GM21390 (cell line): ENCODE results near the gene PSMD1.
"Not testable (repeated sequence)": the region's sequence is repeated elsewhere in the genome, so short reads cannot be mapped to it uniquely, and the experiment has no call there.

Experiments
- ATAC-seq: cut with Tn5 transposase; IDR thresholded peaks from one replicate; pipeline ENCODE4 v1.9.1; 2021; ENCODE audit not compliant: unreplicated experiment

PSMD1 gene

GRCh38 chr2:231056453-231057416 is at the start of gene PSMD1:
TSS of gene PSMD1 (plus strand) at chr2:231056867. CDS start at chr2:231057026, 159 bp downstream.
- ATAC-seq = peak; percentile 66

GRCh38 chr2:231007286-231008098 is 49.2 kb upstream of the PSMD1 start:
- no peak for ATAC-seq

DNA sequence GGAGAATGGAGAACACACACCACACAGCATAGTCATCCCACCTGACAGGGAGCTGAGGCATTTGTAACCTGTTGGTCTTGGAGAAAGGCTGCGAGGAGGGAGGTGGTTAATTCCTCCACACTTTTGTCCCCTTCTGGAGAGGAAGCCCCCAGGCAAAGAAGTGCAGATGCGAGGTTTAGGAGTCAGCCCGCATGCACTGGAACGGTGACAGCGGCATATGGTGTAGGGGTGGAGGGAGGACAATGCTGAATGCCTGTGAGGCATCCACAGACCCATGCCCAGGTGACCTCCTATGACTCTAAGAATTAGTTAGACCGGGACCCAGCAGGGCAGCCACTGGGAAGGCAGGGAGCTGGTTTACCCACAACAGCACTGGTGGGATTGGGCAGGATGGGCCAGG is 48.5 kb upstream of the PSMD1 start:
- no peak for ATAC-seq

- ATAC-seq = no peak
Measured at GRCh38 chr2:231009236-231009919, 47.3 kb upstream of the PSMD1 start.

GRCh38 chr2:231010201-231010730 is 46.4 kb upstream of the PSMD1 start:
- no peak for ATAC-seq

DNA sequence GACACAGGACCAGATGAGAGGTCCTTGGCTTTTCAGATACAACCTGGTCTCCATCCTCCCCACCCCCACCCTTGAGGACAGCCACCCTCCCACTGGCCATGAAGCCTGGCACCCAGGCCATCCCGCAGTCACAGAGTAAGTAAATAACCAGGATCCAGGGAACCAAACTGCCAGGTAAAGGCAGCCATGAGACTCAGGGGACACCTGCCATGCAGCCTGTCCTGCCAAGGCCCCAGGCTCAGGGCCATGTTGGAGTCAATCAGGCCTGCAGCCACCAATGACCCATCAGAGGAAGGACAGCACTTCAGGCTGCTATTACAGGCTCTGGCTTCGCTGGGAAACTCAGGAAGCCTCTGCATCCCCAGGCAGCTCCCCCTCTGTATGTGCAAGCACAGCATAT is 45.1 kb upstream of the PSMD1 start:
- no peak for ATAC-seq

GRCh38 chr2:231012463-231012862 is 44.2 kb upstream of the PSMD1 start:
- ATAC-seq = no peak

DNA sequence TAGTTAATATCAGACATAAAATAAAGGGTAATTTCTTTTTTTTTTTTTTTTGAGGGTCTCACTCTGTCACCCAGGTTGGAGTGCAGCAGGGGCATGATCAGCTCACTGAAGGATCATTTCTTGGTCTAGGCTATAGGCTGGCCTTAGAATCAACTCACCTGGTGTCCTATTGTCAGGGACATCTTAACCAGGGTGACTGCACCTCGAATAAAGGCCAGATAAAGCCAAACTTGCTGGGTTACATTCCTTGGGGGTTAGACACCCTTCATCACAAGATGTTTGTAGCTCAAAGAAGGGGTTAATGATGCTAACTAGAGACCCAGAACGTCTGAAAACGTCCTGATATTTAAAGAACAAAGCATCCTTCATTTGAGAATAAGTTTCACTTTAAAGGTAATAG is 42.8 kb upstream of the PSMD1 start:
- ATAC-seq = no peak

DNA sequence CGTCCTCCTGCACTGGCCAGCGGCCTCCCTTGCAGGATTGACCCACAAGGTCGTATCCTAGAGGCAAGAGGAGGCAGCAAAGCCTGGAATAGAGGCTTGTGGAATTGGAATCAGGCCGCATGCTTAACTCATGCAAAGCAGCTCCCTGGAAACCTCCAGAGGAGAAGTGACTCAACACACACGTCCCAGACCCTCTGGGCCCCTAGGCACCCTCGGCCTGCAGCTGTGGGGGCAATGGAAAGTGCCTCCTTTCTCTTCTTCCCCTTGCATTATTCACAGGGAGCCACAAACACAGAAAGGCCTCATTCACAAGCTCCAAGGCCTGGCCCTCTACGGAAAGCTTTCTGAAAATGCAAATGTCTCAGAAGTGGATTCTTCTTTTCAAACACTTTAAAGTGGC is 41.2 kb upstream of the PSMD1 start:
- ATAC-seq = no peak

- no peak for ATAC-seq
Measured at GRCh38 chr2:231015926-231016325, 40.7 kb upstream of the PSMD1 start.

DNA sequence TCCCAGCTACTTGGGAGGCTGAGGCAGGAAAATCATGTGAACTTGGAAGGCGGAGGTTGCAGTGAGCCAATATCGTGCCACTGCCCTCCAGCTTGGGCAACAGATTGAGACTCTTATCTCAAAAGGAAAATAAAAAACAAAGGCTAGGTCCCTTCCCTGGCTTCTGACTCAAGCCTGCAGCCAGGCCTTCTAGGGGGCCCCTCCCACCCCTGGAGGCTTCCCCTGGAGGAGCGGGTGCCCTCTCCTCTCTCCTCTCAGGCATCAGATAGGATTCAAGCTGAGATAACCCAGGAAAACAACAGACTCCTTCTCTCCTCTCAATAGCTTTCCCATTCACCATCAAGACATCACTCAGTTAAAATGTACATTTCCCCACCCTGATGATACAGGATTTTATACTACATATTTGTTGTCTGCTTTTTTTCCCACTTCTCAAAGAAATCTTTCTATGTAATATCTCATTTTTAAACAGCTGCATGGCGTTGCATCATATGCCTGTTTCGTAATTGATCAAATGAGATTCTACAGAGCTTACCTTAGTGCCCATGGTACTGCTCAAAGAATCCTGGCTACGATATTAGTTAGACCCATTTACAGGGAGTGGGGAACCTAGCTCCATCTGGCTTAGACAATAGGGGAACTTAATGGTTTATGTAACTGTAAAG is 40.0 kb upstream of the PSMD1 start:
- no peak for ATAC-seq

DNA sequence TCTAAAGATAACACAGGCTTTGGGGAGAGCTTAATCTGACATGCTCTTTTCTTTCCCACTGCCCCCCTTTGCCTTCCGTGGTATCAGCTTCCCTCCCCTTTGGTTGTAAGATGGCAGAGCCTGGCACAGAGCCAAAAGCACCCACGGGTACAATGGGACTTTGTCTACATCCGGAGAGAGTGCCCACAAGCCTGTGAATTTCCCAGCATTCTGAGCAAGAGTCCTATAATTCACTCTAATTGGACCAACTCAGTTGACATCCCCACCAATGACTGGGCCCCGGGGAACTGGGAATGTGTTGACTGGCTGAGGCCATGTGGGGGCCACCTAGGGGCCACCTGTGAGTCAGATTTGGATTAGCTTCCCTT is 39.5 kb upstream of the PSMD1 start:
- no peak for ATAC-seq

DNA sequence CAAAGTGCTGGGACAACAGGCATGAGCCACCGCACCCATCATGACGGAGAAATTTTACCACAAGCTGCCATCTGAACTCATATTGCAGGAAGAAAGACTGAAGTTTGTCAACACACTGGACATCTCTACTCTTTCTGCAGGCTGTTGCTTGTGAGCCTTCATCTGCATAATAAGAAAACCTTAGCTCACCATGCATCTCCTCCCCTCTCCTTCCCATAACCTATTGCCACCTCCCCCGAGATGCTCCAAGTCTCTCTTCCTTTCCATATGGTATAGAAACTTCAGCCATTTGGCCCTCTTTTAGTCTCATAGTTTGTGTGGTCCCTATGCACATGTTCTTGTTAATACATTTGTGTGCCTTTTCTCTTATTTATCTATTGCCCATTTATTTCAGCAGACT is 38.5 kb upstream of the PSMD1 start:
- ATAC-seq = no peak

- not testable (repeated sequence) for ATAC-seq
Measured at GRCh38 chr2:231025059-231025458, 31.6 kb upstream of the PSMD1 start.

DNA sequence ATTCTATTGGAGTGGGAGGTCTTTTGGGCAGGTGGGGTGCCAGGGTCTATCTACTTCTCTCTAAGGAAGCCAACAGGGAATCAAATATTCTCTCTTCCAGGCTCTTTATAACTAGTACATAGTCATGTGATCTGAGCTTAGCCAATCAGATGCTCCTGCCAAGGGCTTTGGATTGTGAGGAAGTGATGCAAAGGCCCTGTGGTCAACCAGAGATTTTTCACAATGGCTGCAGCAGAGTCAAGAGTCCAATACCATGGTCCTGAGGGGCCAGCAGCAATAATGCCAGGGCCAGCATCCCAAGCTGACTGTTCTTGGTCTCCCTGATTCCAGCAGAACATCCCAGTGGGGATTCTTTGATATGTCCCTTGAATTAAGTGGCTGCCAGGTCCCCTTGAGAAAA is 27.8 kb upstream of the PSMD1 start:
- no peak for ATAC-seq

GRCh38 chr2:231029563-231029962 is 27.1 kb upstream of the PSMD1 start:
- ATAC-seq = no peak

- no peak for ATAC-seq
Measured at GRCh38 chr2:231030725-231031124, 25.9 kb upstream of the PSMD1 start.

DNA sequence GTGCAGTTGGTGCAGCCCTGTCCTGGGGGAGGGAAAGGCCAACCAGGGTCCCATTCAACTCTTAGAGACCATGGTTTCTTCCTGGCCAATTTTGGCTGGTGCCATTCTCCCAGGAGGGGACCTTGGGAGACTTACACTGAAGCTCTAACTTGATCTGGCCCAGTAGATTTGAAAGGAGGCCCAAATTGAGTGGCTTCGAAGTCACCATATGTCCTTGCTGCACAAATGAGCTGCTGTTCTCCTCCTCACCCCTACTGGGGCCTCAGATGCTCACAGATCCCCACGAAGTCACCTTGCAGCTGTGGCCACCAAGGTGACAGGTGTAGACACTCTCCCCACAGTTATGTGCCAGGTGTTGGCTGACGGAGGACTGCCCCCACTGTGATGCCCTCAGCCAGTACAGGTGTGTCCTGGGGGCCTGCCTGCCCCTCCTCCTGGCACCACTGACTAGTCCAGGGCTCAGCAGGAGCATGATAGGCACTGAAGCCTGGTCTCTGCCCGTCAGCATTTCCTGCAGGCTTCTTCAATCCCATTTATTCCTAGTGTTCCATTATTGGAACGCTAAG is 24.0 kb upstream of the PSMD1 start:
- ATAC-seq = no peak

DNA sequence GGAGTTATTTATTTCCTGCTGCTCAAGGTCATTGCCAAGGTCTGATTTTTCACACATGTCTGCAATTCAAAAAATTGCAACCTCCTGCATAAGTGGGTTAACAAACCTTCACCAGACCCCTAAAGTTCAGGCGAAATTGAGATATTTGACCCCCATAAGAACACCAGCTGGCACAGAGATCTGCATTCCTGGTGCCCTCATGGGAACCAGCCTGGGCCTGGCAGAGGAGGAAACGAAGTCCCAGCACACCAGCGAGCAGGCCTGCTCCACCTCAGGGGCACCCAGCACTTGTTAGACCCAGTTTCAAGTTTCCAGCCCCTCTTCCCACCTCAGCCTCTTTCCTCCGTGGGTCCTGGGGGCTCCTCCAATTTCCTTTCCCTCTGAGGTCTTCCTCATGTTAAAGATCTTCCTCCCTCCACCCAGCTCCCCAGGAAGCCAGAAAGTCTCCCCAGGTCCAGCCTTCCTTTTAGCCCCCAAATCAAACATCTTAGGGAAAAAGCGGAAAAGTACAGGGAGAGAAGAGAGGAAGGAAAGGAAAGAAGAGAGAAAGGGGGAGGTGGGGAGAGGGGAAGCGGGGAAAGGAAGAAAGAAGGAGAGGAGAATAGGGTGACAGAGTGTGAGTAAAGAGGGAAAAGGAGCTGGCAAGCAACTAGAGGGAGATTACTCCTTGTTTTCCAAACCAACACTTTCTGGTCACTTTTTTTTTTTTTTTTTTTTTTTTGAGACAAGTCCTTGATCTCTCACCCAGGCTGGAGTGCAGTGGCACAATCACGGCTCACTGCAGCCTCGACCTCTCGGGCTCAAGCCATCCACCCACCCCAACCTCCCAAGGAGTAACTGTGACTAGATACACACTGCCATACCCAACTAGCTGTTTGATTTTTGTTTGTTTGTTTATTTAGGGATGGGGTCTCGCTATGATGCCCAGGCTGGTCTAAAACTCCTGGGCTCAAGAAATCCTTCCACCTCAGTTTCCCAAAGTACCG is 23.2 kb upstream of the PSMD1 start:
- no peak for ATAC-seq
